ENCODE measurements around the gene DAB2IP.

The DAB2IP gene

DNA sequence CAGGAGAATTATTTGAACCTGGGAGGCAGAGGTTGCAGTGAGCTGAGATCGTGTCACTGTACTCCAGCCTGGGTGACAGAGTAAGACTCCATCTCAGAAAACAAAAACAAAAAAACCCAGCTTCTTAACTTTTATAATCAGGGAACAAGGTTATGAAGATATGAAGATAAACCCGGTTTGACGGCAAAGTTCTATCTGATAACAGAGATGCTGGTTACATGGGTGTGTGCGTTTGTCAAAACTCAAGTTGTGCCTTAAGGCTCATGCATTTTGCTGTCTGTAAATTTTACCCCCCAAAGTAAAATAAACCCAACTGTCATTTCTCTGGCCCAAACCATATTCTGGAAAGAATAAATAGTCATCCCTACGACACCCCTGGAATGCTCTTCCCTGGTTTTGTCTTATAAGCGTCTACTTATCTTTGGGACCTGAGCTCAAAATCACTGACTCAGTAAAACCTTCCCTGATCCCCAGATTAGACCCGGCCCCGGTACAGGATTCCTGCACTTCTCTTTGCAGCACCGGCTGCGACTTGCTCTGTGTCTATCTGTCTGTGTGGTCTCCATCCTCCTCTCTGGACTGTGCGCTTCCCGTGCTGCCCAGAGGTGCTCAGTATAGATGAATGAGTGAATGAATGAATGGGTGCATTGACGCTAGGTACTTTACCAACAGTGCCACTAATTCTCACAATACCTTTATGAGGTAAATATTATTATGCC lies 172.2 kb downstream of the DAB2IP start:
- DNase-seq = no peak

- no peak for DNase-seq
Measured at GRCh38 chr9:121824651-121825030, 173.2 kb downstream of the DAB2IP start.

- no peak for DNase-seq
Measured at GRCh38 chr9:121825031-121825691, 173.7 kb downstream of the DAB2IP start.

DNA sequence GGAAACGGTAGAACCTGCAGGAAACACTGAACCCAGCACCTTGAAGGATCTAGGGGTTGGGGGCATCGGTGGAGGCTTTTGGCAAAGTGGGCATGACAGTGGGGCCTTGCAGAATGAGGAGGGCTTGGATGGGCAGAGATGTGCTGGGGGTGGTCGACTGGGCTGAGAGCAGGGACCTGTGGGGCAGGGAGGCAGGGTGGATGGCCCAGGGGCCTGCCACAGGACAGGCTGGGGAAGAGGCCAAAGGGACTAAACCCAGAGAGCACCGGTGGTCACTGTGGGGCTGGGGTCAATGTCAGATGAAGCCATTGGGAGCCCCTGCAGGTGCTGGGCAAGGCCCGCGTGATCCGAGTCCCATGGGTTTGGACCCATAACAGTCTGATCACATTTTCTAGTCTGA lies 175.3 kb downstream of the DAB2IP start:
- DNase-seq = no peak

DNA sequence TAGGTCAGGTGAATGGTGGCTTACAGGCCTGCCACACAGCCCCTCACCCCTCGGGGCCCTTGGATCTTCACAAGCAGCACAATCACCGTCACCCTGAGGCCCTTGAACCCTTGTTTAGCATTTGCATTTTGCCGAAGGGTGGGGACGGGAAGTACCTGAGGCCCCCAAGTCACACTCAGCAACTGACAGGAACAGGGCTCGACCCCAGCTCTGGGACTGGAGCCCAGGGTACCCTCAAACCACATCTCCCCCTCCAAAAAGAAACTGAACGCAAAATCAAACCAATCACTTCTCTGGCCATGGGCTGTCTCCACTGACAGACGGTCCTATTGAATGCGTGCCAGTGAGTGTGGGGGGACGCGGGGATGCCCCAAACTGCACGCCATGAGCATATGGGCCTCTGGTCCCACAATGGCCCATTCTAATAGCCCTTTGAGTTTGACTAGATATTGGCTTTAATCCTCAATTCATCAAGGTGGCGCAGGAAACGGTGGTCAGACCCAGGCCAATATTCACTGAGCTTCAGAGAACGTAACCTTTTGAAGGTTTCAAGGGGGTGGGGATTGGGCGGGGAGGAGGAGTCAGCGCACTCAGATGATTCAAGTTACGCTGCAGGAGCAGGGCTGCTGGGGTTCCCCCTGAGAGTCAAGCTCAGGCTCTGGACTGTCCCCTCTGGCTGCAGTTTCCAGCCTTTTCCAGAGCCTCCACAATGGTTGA lies 176.0 kb downstream of the DAB2IP start:
- DNase-seq = no peak

DNA sequence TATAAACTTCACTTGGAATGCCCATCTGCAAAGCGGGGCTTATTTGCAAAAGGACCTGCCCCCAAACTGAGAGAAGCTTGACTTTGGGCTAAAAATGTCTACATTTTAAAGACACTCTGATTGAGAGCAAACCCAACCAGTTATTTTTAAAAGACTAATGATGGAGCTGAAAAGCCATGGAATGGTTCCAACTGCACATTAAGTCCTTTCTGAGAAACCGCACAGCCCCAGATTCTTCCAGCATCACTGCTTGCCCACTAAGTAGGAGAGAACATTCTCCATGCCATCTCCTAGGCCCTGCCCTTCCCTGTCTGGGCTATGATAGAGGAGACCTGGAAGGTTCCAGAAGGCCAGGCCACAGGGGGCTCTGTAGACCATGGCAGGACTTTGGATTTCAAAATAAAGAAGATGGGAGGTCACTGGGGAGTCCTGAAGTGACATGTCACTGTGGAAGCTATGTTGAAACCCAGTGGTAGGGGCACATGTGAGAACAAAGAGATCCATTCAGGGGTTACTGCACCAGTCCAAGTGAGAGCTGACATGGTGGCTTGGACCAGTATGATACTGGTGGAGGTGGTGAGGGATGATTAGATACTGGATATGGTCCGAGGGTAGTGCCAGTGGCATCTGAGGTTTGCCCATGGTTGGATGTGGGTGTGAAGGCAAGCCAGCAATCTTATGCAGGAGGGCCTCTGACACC lies 179.2 kb downstream of the DAB2IP start:
- DNase-seq = no peak

- no peak for DNase-seq
Measured at GRCh38 chr9:121831869-121832268, 180.4 kb downstream of the DAB2IP start.

GRCh38 chr9:121833061-121833460 lies 181.6 kb downstream of the DAB2IP start:
- no peak for DNase-seq
